GM18507 (cell line): Measurements from ENCODE around the gene RBMX.
A peak's percentile ranks its signal among the peaks of the same experiment; 100 is the strongest.
"Not testable (repeated sequence)": the region's sequence is repeated elsewhere in the genome, so short reads cannot be mapped to it uniquely, and the experiment has no call there.

ENCODE experiments used
- DNase-seq: peaks from one replicate; pipeline ENCODE4 v3.0.0; 2011; ENCODE audit warnings: low read depth; ENCODE audit not compliant: insufficient read length; ENCODE audit errors: extremely low spot score
- FAIRE-seq: peaks from 2 replicates; lab custom pipeline; 2011; peaks lifted over from hg19 to GRCh38; lab: Jason Lieb, UNC

Gene RBMX

GRCh38 chrX:136880003-136880451 is 498 bp downstream of the RBMX start:
- FAIRE-seq (peak; percentile 24), DNase-seq (no peak)

DNA sequence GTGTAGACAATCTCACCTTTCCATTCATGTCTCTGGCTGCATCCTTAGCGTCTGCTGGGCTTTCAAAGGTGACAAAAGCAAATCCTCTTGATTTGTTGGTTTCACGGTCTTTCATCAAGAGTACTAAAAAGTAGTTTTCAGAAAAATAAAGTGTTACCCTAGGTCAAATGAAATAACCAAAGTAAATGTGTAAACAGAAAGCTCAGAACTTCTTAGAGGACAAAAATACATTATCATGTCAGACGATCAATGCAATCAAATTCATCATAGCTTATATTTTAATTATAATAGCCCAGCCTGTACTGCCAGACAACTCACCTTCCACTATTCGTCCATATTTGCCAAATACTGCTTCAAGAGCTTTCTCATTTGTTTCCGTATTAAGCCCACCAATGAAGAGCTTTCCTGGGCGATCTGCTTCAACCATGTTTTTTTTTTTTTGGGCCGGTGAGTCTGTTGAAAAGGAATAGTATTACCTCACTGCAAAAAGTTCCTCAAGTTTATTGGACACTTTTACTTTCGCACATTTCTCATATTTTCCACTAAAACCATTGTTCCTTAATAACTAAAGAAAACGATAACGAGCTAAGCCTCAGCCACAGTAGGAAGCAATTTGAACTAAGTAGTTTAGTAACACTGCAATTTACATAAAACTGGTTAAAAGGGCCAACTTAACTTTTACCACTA is 1.4 kb downstream of the RBMX start:
- peak; percentile 72 for FAIRE-seq
- DNase-seq: no peak

DNA sequence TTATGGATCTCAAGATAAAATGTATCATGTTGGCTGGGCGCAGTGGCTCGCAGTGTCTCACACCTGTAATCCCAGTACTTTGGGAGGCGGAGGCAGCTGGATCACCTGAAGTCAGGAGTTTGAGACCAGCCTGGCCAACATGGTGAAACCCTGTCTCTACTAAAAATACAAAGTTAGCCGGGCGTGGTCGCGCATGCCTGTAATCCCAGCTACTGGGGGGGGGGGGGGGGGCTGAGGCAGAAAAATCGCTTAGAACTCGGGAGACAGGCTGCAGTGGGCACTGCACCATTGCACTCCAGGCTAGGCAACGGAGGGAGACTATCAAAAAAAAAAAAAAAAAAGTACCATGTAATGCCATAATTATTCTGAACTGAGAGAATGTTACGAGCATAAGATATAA is 2.1 kb downstream of the RBMX start:
- FAIRE-seq: no peak

GRCh38 chrX:136874114-136874513 is 6.4 kb downstream of the RBMX start:
- not testable (repeated sequence) for DNase-seq, FAIRE-seq

More for the DNA sequence above, 2.1 kb downstream of the RBMX start:
- no peak for DNase-seq

- not testable (repeated sequence) for DNase-seq, FAIRE-seq
Measured at GRCh38 chrX:136873210-136873609, 7.3 kb downstream of the RBMX start.

- no peak for DNase-seq
Measured at GRCh38 chrX:136872091-136872700, 8.3 kb downstream of the RBMX start.

DNA sequence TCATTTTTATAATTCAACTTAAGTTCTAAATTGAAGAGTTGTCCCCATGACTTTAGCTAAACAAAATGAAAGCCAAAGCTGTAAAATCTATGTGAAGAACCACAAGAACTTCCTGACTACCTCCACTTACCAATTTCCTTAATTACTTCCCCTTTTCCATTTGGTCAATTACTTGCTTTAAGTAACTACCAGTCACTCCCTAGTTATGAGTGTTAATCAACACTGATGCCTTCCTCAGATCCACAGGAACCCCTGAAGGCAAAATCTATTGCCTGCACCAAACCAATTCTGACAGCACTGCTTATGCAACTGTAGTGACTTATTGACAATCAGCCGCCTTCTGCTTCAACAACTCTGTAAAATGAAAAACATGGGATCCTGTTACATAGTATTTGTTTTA is 10.5 kb downstream of the RBMX start:
- FAIRE-seq: no peak
- no peak for DNase-seq

More at GRCh38 chrX:136872091-136872700, 8.3 kb downstream of the RBMX start:
- peak; percentile 26 for FAIRE-seq

DNA sequence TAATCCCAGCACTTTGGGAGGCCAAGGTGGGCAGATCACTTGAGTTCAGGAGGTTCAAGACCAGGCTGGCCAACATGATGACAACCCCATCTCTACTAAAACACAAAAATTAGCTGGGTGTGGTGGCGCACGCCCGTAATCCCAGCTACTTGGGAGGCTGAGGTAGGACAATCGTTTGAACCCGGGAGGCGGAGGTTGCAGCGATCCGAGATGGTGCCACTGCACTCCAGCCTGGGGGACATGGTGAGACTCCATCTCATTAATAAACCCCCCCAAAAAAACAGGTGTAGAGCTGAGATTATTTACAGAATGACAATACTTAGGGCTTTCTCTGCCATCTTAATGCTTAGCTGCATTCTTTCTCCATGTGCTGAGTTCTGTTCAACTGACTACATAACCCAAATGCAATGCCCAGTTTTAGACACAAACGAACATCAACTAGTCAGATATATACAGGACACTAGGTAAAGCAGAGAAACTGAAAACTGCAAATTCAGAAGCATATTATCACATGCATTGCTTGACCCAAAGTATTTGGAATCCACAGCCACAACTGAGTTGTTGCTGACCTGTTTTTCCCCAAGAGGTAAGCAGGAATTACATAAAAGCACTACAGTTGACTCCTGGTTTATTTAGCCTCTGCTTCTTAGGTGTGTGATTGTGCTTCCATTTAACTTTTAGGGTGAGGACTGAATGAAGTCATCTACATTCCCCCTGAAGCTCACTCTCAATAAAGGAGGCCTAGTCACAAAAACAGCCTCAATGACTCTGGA is 12.1 kb downstream of the RBMX start:
- FAIRE-seq (no peak), DNase-seq (no peak)

GRCh38 chrX:136867518-136867917 is 13.0 kb downstream of the RBMX start:
- no peak for DNase-seq
- FAIRE-seq: peak; percentile 41

DNA sequence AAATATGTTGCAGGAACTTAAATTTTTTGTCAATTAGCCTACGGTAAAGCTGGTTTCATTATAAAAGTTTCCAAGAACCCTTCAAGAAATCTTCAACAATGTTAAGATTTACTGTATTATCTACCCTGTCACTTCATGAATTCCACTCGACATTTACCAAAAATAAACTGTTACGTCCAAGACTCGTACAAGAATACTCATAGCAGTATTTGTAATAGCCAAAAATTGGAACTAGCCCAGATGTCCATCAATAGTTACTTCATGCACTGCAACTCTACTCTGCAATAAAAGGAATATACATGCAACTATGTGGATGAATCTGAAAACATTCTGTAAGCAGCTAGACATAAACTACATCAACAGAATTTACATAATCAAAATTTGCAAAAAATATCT is 13.4 kb downstream of the RBMX start:
- no peak for DNase-seq
- FAIRE-seq: no peak

- FAIRE-seq (no peak), DNase-seq (no peak)
Measured at GRCh38 chrX:136866337-136867095, 14.0 kb downstream of the RBMX start.

DNA sequence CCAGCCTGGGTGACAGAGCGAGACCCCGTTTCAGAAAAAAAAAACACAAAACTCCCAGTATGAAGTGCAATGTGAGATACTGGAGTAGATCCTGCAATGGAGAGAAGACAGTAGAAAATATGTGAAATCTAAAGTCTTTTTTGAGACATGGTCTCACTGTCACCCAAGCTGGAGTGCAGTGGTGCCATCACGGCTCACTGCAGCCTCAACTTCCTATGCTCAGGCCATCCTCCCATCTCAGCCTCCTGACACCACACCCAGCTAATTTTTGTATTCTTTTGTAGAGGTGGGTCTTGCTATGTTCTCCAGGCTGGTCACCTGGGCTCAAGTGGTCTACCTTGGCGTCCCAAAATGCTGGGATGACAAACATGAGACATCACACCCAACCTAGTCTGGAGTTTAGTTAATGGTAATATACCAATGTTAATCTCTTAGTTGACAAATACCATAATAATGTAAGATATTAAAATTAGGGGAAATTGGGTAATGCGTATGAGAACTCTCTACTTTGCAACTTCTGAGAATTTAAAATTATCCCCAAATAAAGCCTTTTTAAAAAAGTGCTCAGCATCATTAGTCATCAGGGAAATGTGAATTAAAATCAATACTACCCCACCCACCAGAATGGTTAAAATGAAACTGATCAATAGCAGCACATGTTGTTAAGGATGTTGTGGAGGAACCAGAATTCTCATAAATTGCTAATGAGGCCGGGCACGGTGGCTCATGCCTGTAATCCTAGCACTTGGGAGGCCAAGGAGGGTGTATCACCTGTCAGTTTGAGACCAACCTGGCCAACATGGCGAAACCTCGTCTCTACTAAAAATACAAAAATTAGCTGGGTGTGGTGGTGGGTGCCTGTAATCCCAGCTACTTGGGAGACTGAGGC is 15.0 kb downstream of the RBMX start:
- FAIRE-seq (no peak), DNase-seq (no peak)

GRCh38 chrX:136863826-136864225 is 16.7 kb downstream of the RBMX start:
- DNase-seq (no peak), FAIRE-seq (no peak)

DNA sequence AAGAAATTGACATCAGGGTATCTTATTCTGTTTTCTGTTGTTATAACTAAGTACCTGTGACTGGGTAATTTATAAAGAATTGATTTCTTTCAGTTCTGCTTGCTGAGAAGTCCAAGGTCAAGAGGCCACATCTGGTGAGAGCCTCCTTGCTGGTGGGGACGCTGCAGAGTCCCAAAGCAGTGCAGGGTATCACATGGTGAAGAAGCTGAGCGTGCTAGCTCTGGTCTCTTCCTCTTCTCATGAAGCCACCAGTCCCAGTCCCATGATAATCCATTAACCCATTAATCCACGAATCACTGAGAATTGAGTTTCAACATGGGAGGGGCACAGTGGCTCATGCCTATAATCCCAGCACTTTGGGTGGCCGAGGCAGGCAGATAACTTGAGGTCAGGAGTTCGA is 18.0 kb downstream of the RBMX start:
- DNase-seq: no peak
- FAIRE-seq: no peak

- FAIRE-seq: no peak
- no peak for DNase-seq
Measured at GRCh38 chrX:136861877-136862276, 18.6 kb downstream of the RBMX start.

GRCh38 chrX:136858007-136858756 is 22.3 kb downstream of the RBMX start:
- no peak for FAIRE-seq
- DNase-seq: no peak

- DNase-seq (no peak), FAIRE-seq (peak; percentile 26)
Measured at GRCh38 chrX:136856551-136856950, 24.0 kb downstream of the RBMX start.

DNA sequence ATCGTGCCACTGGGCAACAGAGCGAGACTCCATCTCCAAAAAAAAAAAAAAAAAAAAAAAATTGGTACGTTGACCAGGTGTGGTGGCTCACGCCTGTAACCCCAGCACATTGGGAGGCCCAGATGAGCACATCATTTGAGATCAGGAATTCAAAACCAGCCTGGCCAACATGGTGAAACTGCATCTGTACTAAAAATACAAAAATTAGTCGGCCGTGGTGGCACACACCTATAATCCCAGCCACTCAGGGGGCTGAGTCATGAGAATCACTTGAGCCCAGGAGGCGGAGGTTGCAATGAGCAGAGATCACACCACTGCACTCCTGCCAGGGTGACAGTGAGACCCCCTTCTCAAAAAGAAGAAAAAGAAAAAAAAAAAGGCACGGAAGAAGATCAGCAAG is 24.5 kb downstream of the RBMX start:
- DNase-seq (no peak), FAIRE-seq (no peak)
